Upper lobe of left lung (tissue), 6 donors: ENCODE results near the gene UBXN4. TPM values are rescaled to one million over a fixed set of nuclear protein-coding genes. Genes with fewer than 3 reads are reported as not detected.
"Not testable (repeated sequence)": the region's sequence is repeated elsewhere in the genome, so short reads cannot be mapped to it uniquely, and the experiment has no call there.

ENCODE experiments used
- ATAC-seq, 2 donors: fragments of 200-7000 bp; cut with Tn5 transposase; one replicate each; pipeline ENCODE4 v1.9.1; 2022; ENCODE audit warnings: mild to moderate bottlenecking in 2 of 2, moderate library complexity in 2 of 2; ENCODE audit not compliant: low FRiP score in 2 of 2
- DNase-seq, 2 donors: peaks; one replicate each; pipeline ENCODE4 v3.0.0-alpha.2; 2019 to 2020
- H3K27ac ChIP-seq, 4 donors: fragments of 200-600 bp; sonication (generic); one replicate each; pipeline ENCODE4 v1.5.1; 2016 to 2019
- H3K27me3 ChIP-seq, 4 donors: fragments of 200-600 bp; sonication (generic); one replicate each; pipeline ENCODE4 v1.5.1; 2017 to 2019
- H3K36me3 ChIP-seq, 4 donors: fragments of 200-600 bp; sonication (generic); one replicate each; pipeline ENCODE4 v1.5.1; 2016 to 2019
- H3K4me1 ChIP-seq, 4 donors: fragments of 200-600 bp; sonication (generic); one replicate each; pipeline ENCODE4 v1.5.1; 2018 to 2019
- H3K4me3 ChIP-seq, 4 donors: fragments of 200-600 bp; sonication (generic); one replicate each; pipeline ENCODE4 v1.5.1; 2017 to 2019; ENCODE audit warnings: mild to moderate bottlenecking in 2 of 4, moderate library complexity in 1 of 4
- H3K9me3 ChIP-seq, 4 donors: fragments of 200-600 bp; sonication (generic); one replicate each; pipeline ENCODE4 v1.5.1; 2018 to 2019
- CTCF ChIP-seq, 6 experiments: fragments of 450-650 bp in 4 of 6; fragments of 200-600 bp in 2 of 6; sonication (generic) in 2 of 6; IDR thresholded peaks; one replicate each; pipeline ENCODE4 v1.5.1; 2016 to 2019; ENCODE audit warnings: antibody characterized with exemption in 6 of 6
- EP300 ChIP-seq, 4 donors: sonication (generic); formaldehyde crosslinking; IDR thresholded peaks; one replicate each; pipeline ENCODE4 v1.5.1; 2017; ENCODE audit warnings: antibody characterized with exemption in 4 of 4, control low read depth in 2 of 4
- POLR2A ChIP-seq, 4 donors: fragments of 450-650 bp; IDR thresholded peaks; one replicate each; pipeline ENCODE4 v1.5.1; 2016 to 2017; ENCODE audit warnings: antibody characterized with exemption in 4 of 4, mild to moderate bottlenecking in 2 of 4
- POLR2AphosphoS5 ChIP-seq, 2 donors: sonication (generic); formaldehyde crosslinking; IDR thresholded peaks; one replicate each; pipeline ENCODE4 v1.5.1; 2017; ENCODE audit warnings: antibody characterized with exemption in 2 of 2
- WGBS, 2 donors: methylation state at CpG; one replicate each; pipeline ENCODE4 v1.1.5; 2017 to 2018; 5-methylcytosine and 5-hydroxymethylcytosine counted together
- total RNA-seq, 6 donors: library from RNA; depleted of rRNA in 4 of 6; stranded (reverse); fragments of >200 nt in 4 of 6; gene quantifications; one replicate each; pipeline versions ENCODE4 v1.1.0 to v1.2.1, GENCODE V29; 2016 to 2021
- donor health status: DM: no; HTN: no; CAD: no; lungs with moderate emphysema.
- donor health status: DM: no; HTN: yes; CAD: no; lungs with severe emphysema.

The UBXN4 gene
- total RNA-seq, 6 donors from 2014 or later, result 34.0 to 101 (median 67.8) TPM

GRCh38 chr2:135803278-135803677 lies 61.6 kb downstream of the UBXN4 start:
- DNase-seq (no peak), ATAC-seq (no peak)
- no peaks in the 10 kb centered on the region for H3K36me3 ChIP-seq
- no peaks in the 10 kb centered on the region for H3K27me3 ChIP-seq
- no peak overlapping the region for H3K4me3 ChIP-seq
- peaks cover 0 to 6% (median 2%) of the 10 kb centered on the region in 4 donors for H3K9me3 ChIP-seq
- WGBS, 2 donors, result 56 to 74% methylated on average over 2 of the region's 2 CpGs
- no peak overlapping the region for H3K27ac ChIP-seq
- H3K4me1 ChIP-seq, result no peaks in the 10 kb centered on the region
- no peak for TF ChIP-seq CTCF (IDR thresholded peaks at IDR 0.05)
- TF ChIP-seq POLR2A (IDR thresholded peaks at IDR 0.05), result no peak
- no peak for TF ChIP-seq POLR2AphosphoS5 (IDR thresholded peaks at IDR 0.05)
- TF ChIP-seq EP300 (IDR thresholded peaks at IDR 0.05), result no peak

GRCh38 chr2:135807874-135808273 lies 66.2 kb downstream of the UBXN4 start:
- not testable (repeated sequence) for ATAC-seq, H3K4me3 ChIP-seq, H3K9me3 ChIP-seq, DNase-seq, H3K4me1 ChIP-seq, H3K27me3 ChIP-seq, H3K36me3 ChIP-seq, H3K27ac ChIP-seq
- WGBS, 2 donors, result 81 to 94% methylated on average over 3 of the region's 3 CpGs

GRCh38 chr2:135812907-135813511 lies 71.4 kb downstream of the UBXN4 start:
- Histone ChIP-seq H3K27me3 (no peaks in the 10 kb centered on the region), H3K4me1 (no peaks in the 10 kb centered on the region), H3K27ac (no peak overlapping the region), H3K4me3 (no peak overlapping the region), H3K9me3 (no peaks in the 10 kb centered on the region), H3K36me3 (no peaks in the 10 kb centered on the region)
- DNase-seq (no peak), ATAC-seq (no peak)
- 69 to 72% methylated on average over 2 of the region's 2 CpGs for WGBS, 2 donors
- no peak for TF ChIP-seq CTCF (IDR thresholded peaks at IDR 0.05)

GRCh38 chr2:135815269-135815668 lies 73.6 kb downstream of the UBXN4 start:
- H3K27ac ChIP-seq, result no peak overlapping the region
- DNase-seq (no peak), ATAC-seq (no peak)
- no peaks in the 10 kb centered on the region for H3K9me3 ChIP-seq
- no peaks in the 10 kb centered on the region for H3K27me3 ChIP-seq
- no peaks in the 10 kb centered on the region for H3K36me3 ChIP-seq
- no peak for TF ChIP-seq CTCF (IDR thresholded peaks at IDR 0.05)
- no peak for TF ChIP-seq EP300 (IDR thresholded peaks at IDR 0.05)
- no peak for TF ChIP-seq POLR2A (IDR thresholded peaks at IDR 0.05)
- no peak for TF ChIP-seq POLR2AphosphoS5 (IDR thresholded peaks at IDR 0.05)
- no peaks in the 10 kb centered on the region for H3K4me1 ChIP-seq
- WGBS, 2 donors, result 76 to 86% methylated on average over 3 of the region's 3 CpGs
- no peak overlapping the region for H3K4me3 ChIP-seq

- H3K36me3 ChIP-seq, result no peaks in the 10 kb centered on the region
- no peak for ATAC-seq
- H3K27ac ChIP-seq, result no peak overlapping the region
- no peak overlapping the region for H3K4me3 ChIP-seq
- H3K27me3 ChIP-seq, result no peaks in the 10 kb centered on the region
- peak in 1 of 2 donors; percentile 64 for DNase-seq
- H3K4me1 ChIP-seq, result no peaks in the 10 kb centered on the region
- H3K9me3 ChIP-seq, result peaks cover 0 to under 1% (median 0%) of the 10 kb centered on the region in 4 donors
- 80 to 93% methylated on average over 6 to 15 of the region's 18 CpGs for WGBS, 2 donors
- TF ChIP-seq EP300 (IDR thresholded peaks at IDR 0.05), result no peak
- no peak for TF ChIP-seq CTCF (IDR thresholded peaks at IDR 0.05)
- TF ChIP-seq POLR2AphosphoS5 (IDR thresholded peaks at IDR 0.05), result no peak
Observed at GRCh38 chr2:135817466-135817865, 75.8 kb downstream of the UBXN4 start.
